HPDE6-E6E7 (cell line): ENCODE measurements around the gene PTAR1.
"Not testable (repeated sequence)": the region's sequence is repeated elsewhere in the genome, so short reads cannot be mapped to it uniquely, and the experiment has no call there.

ENCODE experiments used
- DNase-seq: peaks from one replicate; pipeline ENCODE4 v3.0.0; 2011; ENCODE audit warnings: missing footprints; ENCODE audit errors: extremely low spot score

The PTAR1 gene, protein sequence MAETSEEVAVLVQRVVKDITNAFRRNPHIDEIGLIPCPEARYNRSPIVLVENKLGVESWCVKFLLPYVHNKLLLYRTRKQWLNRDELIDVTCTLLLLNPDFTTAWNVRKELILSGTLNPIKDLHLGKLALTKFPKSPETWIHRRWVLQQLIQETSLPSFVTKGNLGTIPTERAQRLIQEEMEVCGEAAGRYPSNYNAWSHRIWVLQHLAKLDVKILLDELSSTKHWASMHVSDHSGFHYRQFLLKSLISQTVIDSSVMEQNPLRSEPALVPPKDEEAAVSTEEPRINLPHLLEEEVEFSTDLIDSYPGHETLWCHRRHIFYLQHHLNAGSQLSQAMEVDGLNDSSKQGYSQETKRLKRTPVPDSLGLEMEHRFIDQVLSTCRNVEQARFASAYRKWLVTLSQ

DNA sequence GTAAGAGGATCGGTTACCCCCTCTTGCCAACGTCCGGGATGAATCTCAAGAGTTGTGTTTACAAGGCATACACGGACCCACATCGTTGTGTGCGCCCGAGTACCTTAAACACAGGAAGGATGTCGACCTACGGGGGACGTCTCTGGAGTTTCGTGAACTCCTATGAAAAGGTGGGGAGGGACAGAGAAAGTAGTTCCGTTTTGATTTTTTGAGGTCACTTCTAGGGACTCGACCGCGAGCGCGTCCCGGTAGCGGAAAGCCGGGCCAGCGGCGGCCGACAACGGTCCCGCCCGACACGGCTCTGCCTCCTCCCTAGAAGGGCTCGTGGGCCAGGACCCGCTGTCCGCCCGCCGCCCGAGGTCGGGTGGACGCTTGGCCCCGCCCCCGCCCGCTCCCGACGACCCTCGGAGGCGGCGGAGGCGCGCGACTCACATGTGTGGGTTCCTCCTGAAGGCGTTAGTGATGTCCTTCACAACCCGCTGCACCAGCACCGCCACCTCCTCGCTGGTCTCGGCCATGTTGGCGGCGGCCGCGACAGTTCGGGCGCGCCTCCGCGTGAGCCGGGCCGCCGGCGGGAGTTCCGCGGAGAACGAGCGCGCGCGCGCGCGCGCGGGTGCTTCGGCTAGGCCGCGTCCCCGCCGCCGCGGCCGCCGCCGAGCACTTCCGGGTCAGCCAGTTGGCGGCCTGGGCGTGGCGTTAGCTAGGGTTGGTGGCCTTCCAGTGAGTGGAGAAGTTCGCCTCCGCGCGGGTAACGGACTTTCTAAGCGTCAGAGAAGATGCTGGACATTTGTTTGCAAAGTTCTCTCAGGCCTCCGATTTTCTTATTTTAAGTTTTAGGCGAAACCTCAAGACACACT lies at the start of gene PTAR1:
Gene PTAR1 (minus strand): TSS at position 591 of the 857 bp plus-strand sequence. CDS start 73 bp downstream, at position 518.
- DNase-seq, result peak; percentile 47

GRCh38 chr9:69809304-69809863 lies 49.6 kb upstream of the PTAR1 start:
- DNase-seq, result no peak

- no peak for DNase-seq
Measured at GRCh38 chr9:69806627-69807026, 46.8 kb upstream of the PTAR1 start.

- DNase-seq, result no peak
Measured at GRCh38 chr9:69805962-69806515, 46.2 kb upstream of the PTAR1 start.

DNA sequence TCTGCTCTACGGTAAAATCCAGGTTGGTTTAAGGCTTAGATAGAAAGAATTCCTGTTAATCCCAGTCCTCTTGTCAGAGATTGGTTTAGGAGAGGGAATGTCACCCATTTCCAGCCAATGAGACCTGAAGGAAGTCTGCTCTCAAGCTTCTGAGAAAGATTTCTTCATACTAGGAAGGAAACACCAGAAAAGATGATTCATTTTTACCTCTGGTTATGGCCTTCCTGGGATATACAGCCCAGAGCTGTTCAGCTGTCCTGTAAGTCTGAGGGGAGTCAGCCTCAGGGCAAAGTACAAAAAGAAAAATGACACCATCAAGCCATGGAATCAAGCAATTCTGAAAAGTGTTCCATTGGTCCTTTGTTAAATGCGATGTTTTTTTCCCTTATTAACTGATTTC lies 42.2 kb upstream of the PTAR1 start:
- DNase-seq, result no peak

DNA sequence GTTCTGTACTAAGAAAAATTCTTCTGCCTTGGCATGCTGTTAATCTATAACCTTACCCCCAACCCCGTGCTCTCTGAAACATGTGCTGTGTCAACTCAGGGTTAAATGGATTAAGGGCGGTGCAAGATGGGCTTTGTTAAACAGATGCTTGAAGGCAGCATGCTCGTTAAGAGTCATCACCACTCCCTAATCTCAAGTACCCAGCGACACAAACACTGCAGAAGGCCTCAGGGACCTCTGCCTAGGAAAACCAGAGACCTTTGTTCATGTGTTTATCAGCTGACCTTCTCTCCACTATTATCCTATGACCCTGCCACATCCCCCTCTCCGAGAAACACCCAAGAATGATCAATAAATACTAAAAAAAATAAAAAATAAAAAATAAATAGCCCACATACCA lies 40.2 kb upstream of the PTAR1 start:
- DNase-seq, result not testable (repeated sequence)

- DNase-seq, result not testable (repeated sequence)
Measured at GRCh38 chr9:69799521-69799920, 39.7 kb upstream of the PTAR1 start.

GRCh38 chr9:69798744-69799143 lies 38.9 kb upstream of the PTAR1 start:
- DNase-seq, result no peak

DNA sequence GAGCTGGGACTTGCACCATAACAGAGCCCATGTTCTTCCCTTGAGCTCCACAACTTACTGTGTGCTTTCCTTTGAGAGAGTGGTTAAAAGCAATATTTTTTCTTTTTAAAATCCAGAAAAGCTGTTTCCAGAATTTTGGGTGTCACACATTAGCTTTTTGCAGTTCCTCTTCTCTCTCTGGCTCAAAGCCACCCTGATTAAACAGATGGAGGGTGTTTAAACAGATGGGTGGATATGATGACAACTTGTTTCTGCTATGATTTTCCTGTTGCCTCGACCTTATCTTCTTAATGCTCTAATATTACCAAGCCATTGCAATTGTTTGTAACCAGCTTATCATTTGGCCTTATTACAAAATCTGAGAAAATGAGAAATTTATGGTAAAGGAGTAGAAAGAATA lies 37.9 kb upstream of the PTAR1 start:
- no peak for DNase-seq

GRCh38 chr9:69794356-69794755 lies 34.5 kb upstream of the PTAR1 start:
- DNase-seq, result no peak

GRCh38 chr9:69785757-69786156 lies 25.9 kb upstream of the PTAR1 start:
- no peak for DNase-seq

DNA sequence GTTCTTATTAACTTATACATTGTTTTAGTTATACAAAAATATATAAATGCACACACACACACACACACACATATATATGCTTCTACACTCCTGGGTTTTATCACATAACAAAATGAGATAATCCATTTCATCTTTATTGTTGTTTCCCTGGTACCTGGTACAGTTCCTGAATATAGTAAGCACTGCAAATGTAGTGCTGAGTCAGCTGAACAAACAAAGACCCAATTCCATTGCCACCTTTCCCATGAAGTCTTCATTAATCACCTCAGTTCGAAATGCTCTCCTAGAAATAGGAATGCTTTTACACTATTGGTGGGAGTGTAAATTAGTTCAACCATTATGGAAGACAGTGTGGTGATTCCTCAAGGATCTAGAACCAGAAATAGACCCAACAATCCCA lies 13.4 kb upstream of the PTAR1 start:
- no peak for DNase-seq

DNA sequence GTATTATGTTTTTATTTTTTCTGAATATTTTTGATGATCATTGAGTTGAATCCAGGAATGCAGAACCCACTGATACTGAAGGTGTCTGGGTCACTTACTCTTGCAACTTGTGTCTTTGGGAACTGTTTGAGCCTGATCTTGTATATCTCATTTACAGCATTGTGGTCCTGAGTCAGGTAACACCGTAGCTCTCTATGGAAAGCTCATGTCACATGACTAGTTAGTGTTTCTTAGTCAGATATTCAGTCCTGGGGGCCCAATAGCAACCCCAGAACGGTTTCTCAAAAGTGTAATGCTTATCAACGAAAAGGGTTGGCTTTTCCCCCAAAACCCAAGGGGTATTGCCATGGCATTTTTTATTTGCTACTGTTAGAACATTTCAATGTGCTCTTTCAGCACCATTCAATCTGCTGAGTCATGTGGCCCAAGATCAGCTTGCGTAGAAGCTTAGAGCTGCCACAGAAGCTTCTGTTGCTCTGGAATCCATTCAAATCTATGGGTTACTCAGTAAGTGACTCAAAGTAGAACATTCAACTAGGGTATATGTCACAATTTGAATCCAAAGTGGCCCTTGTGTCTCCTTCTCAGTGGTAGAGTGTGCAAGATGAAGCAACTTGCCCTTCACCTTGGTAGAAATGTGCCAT lies 12.1 kb upstream of the PTAR1 start:
- DNase-seq, result no peak

GRCh38 chr9:69768716-69769115 lies 8.9 kb upstream of the PTAR1 start:
- no peak for DNase-seq

GRCh38 chr9:69768101-69768500 lies 8.3 kb upstream of the PTAR1 start:
- no peak for DNase-seq

- not testable (repeated sequence) for DNase-seq
Measured at GRCh38 chr9:69763862-69764261, 4.1 kb upstream of the PTAR1 start.

DNA sequence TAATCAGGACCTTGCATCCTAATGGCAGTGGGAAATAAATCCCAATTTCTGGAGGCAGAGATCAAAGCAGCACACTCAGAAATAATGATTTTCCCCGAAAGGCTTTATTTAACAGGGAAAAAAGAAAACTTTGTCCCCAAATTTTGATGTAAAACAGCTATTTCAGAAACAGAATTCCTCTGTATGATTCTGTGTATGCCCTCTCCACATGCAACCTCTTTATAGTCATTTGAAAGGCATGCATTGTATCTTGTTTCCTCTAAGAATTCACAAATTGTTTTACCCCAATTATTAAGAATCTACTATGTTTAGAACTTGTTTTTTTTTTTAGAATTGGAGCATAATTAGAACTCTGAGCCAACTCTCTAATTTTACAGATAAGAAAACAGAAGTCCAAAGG lies 2.7 kb upstream of the PTAR1 start:
- DNase-seq, result no peak

DNA sequence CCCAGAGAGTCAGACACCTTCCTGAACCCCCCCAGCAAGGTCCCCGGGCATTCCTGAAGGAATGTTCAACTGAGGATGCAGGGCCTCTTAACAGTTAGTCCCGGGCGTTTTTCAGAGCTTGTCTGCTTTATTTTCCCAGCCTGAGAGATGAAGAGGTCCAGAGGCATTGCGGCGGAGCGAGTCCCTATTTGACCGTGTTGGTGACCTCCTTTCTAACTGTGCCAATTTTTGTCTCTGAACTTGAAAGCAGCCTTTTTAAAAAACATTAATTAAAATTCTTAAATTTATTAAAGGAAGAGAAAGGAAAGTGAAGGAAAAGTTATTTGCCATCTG lies 433 bp upstream of the PTAR1 start:
- no peak for DNase-seq

- DNase-seq, result no peak
Measured at GRCh38 chr9:69759021-69759420, 790 bp downstream of the PTAR1 start.

DNA sequence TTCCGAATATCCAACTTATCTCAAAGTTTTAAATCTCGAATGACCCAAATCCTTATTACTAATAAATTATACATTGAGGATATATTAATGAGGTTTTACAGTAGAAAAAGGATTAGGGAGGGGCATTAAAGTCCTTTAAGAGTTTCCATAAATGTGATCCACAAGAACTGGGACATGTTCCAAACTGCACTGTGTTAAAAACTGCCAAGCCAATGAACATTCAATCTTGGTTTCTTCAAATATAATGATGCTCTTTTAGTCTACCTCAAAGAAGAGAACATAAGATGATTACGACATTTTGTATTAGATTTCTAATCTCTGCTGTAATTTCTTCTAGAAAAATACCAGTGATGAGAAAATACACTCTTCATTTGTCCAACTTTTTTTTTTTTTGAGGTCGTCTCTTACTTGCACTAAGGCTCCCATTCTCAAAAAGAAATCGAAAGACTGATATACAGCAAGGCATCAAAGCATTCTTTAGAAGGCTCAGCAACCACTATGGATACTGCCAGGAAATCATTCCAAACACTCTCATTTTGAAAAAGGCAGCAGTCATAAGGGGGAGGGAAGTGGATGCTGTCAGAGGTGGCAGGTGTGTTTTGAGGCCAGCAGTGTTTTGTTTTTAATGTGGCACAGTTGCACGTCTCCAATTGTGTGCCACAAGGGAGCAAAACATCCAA lies 1.7 kb downstream of the PTAR1 start:
- DNase-seq, result no peak

DNA sequence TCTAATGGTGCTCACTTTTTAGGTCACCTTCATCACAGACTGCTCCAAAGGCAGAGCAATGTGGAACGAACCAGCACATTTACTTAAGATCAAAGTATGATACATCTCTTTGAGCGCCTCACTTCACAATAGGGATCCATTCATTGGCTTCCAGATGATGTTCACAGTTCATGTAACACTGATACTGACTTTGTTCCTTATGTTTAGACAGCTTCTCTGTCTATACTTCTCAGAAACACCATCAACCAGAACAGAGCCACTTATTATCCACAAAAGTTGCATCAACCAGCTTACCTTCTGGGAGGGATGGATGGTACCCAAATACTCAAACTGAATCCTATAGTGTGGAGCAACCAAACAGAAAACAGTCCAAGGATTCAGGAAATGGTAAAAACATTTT lies 4.6 kb downstream of the PTAR1 start:
- no peak for DNase-seq
